ENCODE measurements around the gene COX14. TPM values are rescaled to one million over a fixed set of nuclear protein-coding genes. Genes with fewer than 3 reads are reported as not detected.

The COX14 gene
- total and polyA plus RNA-seq, 10 donors, result 45.9 to 116 (median 59.7) TPM

DNA sequence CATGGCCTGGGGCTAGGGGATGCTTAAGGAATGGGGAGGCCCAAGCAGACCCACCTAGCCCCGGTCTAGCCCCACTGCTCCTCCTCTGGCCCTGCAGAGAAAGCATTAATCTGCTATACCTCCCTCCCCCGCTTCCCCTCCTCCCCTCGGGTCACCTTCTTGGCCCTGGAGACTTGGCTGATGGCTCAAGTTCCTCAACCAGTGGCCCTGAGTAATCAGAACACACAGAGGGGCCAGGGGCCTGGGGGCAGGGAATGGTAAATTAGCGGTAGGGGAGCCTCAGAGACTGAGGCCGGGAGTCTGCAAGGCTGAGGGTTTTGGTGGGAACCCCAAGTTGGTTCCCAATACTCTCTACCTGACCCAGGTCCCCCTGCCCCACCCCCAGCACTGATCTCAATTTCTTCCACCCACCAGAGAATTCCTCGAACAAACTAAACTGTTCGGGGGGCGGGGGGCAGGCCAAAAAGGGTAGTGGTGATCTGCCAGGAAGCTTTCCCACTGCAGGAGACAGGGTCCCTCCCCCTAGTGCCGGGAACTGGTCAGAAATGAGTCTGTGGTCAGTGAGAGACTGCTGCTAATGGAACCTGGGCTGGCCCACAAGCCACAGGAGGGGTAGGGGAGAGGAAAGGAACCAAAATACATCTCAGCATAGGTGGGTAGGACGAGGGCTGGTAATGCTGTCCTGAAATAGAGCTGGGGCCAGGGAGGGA is 39.7 kb upstream of the COX14 start:
- Histone ChIP-seq H3K27me3 (replicated peaks in 1 of 7) (peaks cover 0 to 7% (median 0%) of the 10 kb centered on the region in 7 donors), H3K4me3 (no peak overlapping the region), H3K27ac (no peak overlapping the region), H3K4me1 (peaks cover 3 to 18% (median 9%) of the 10 kb centered on the region in 6 donors), H3K36me3 (no peaks in the 10 kb centered on the region), H3K9me3 (no peaks in the 10 kb centered on the region)
- 58 to 70% (median 63%) methylated on average over 10 of the region's 10 CpGs for WGBS, 5 donors
- TF ChIP-seq POLR2AphosphoS5 (IDR thresholded peaks at IDR 0.05), result no peak
- TF ChIP-seq, protein P1, sequence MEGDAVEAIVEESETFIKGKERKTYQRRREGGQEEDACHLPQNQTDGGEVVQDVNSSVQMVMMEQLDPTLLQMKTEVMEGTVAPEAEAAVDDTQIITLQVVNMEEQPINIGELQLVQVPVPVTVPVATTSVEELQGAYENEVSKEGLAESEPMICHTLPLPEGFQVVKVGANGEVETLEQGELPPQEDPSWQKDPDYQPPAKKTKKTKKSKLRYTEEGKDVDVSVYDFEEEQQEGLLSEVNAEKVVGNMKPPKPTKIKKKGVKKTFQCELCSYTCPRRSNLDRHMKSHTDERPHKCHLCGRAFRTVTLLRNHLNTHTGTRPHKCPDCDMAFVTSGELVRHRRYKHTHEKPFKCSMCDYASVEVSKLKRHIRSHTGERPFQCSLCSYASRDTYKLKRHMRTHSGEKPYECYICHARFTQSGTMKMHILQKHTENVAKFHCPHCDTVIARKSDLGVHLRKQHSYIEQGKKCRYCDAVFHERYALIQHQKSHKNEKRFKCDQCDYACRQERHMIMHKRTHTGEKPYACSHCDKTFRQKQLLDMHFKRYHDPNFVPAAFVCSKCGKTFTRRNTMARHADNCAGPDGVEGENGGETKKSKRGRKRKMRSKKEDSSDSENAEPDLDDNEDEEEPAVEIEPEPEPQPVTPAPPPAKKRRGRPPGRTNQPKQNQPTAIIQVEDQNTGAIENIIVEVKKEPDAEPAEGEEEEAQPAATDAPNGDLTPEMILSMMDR (IDR thresholded peaks at IDR 0.05 in 8 of 11, conservative IDR thresholded peaks at IDR 0.05 in 3 of 11), result no peak
- TF ChIP-seq POLR2A (IDR thresholded peaks at IDR 0.05), result no peak
- DNase-seq, result peak; percentile 46
- intact Hi-C loops (cut with DNase I; ENCODE audit: low total_unique reads), result no loop called here

DNA sequence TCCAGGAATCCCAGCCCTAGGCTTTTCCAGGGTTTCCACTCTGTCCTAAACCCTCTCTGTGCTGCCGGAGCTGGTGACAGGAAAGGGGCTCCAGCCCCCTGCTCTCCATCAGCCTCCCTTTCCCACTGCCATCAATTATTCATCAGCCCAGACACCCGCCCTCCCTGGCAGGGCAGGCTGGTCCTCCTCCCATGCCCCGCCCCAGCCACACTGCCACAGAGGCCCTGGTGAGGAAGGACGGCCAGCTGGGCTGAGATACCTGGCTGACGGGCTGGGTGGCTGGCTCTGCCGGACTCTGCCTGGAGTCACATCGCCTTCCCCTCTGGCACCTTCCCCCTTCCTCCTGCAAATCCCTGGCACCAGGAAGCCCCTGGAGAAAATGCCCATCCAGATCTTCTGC is 38.8 kb upstream of the COX14 start:
- DNase-seq, result peak; percentile 66
- intact Hi-C loops (cut with DNase I; ENCODE audit: low total_unique reads), result no loop called here
- 67 to 85% (median 81%) methylated on average over 7 of the region's 7 CpGs for WGBS, 5 donors

GRCh38 chr12:50073712-50074111 is 38.3 kb upstream of the COX14 start:
- H3K9me3 ChIP-seq, result no peaks in the 10 kb centered on the region
- H3K4me1 ChIP-seq, result peaks cover 3 to 18% (median 9%) of the 10 kb centered on the region in 6 donors
- TF ChIP-seq POLR2A (IDR thresholded peaks at IDR 0.05) (no peak), POLR2AphosphoS5 (IDR thresholded peaks at IDR 0.05) (no peak)
- TF ChIP-seq, protein P1 (IDR thresholded peaks at IDR 0.05 in 8 of 11, conservative IDR thresholded peaks at IDR 0.05 in 3 of 11), result no peak
- no peak overlapping the region for H3K27ac ChIP-seq
- peak; percentile 60 for DNase-seq
- H3K4me3 ChIP-seq, result no peak overlapping the region
- intact Hi-C loops (cut with DNase I; ENCODE audit: low total_unique reads), result loop anchor here (2.0 kb wide), 1 partner anchor 101 kb away; no protein-coding TSS in a partner anchor
- 79 to 90% (median 86%) methylated on average over 6 to 10 of the region's 10 CpGs for WGBS, 5 donors
- peaks cover 0 to 7% (median 0%) of the 10 kb centered on the region in 7 donors for H3K27me3 ChIP-seq (replicated peaks in 1 of 7)
- H3K36me3 ChIP-seq, result no peaks in the 10 kb centered on the region

More for the DNA sequence above, 38.8 kb upstream of the COX14 start:
- Histone ChIP-seq H3K4me3 (no peak overlapping the region), H3K4me1 (peaks cover 3 to 18% (median 9%) of the 10 kb centered on the region in 6 donors), H3K27ac (no peak overlapping the region), H3K36me3 (no peaks in the 10 kb centered on the region), H3K9me3 (no peaks in the 10 kb centered on the region), H3K27me3 (replicated peaks in 1 of 7) (peaks cover 0 to 7% (median 0%) of the 10 kb centered on the region in 7 donors)
- TF ChIP-seq POLR2A (IDR thresholded peaks at IDR 0.05) (no peak), POLR2AphosphoS5 (IDR thresholded peaks at IDR 0.05) (no peak)
- TF ChIP-seq, protein P1 (IDR thresholded peaks at IDR 0.05 in 8 of 11, conservative IDR thresholded peaks at IDR 0.05 in 3 of 11), result no peak
